Measurements from ENCODE around the gene OGFR.

Gene OGFR

DNA sequence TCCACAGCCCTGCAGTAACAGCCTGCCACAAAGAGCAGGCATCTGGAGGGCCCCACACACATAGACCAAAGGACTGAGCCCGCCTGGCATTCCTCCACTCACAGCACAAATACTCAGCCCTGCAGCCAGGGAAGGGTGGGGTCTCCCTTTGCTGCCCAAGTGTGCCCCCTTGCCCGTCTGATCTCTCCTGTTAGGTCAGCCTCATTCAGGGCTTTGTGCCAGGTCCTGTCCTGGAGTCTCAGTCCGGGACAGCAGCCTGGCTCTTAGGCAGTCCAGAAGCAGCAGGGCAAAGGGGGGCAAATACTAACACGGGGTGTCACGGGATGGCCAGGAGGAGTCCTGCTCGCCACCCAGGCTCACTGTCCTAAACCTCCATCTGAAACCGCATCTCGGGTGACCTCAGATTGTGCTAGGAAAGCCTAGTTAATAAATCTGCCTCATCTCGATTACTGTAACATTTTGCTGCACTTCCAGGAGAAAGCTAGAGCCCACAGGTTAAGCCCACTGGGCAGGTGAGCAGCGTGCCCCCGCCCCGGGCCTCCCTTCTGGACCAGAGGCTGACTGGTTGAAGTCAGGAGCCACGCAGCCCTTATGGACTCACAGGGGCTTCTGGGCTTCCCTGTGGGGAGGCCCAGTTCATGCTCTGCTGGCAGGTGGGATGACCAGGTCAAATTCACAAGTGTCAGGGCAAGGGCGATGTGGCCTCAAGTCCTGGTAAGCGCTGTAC, 3.2 kb upstream of the OGFR start:
- no peak for FAIRE-seq

DNA sequence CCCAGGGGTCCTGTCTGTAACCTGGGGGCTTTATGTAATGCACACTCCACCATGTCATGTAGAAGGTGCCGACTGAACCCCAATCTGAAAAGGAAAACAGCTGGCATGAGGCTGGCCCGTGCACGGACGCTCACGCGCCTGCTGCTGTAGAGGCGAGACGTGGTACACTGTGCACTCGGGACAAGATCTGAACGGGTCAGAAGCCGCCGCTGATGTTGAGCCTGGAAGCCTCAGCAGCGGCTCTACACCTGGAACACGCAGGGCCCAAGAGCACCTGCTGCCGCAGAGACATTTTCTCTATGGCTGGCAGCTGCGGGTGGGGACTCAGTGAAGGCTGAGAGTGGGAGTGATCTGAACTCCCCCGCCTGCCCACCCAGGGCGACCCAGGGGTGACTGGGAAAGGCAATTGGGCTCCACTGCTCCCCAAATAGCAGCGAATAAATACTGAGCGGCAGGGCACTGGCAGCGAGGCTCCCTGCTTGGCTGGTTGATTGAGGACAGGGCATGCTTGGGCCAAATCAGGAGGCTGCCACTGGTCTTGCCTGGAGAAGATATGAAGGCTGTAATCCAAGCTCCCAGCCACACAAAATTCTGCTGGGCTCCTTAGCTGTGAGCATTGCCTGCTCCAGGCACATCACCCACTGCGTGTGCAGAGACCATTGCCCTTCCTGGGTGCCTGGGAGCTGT, 2.5 kb upstream of the OGFR start:
- FAIRE-seq, result no peak

DNA sequence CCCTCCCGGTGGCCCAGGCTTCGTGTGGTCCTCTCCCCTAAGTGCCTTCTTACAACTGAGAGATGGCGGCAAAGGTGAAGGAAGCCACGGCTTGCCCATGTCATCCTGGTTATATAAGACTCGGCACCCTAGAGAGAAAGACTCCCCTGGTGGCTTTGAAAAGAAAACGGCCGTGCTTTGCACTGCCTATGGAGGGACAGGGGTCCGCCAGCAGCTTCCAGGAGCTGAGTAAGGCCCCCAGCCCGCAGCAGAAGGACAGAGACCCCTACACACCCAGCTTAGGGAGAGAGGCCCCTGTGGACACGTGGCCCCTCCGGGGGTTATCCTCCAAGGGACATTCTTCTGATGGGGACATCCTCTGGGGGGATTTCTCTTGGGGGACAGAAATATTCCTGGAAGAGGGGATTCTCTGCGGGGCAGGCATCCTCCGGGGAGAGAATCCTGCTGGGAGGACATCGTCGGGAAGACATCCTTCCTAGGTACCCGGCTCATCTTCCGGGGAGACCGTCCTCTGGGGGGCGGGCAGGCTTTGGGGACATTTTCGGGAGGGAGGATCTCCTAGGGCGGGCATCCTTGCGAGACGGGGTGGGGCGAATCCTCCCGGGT, 511 bp upstream of the OGFR start:
- no peak for FAIRE-seq

DNA sequence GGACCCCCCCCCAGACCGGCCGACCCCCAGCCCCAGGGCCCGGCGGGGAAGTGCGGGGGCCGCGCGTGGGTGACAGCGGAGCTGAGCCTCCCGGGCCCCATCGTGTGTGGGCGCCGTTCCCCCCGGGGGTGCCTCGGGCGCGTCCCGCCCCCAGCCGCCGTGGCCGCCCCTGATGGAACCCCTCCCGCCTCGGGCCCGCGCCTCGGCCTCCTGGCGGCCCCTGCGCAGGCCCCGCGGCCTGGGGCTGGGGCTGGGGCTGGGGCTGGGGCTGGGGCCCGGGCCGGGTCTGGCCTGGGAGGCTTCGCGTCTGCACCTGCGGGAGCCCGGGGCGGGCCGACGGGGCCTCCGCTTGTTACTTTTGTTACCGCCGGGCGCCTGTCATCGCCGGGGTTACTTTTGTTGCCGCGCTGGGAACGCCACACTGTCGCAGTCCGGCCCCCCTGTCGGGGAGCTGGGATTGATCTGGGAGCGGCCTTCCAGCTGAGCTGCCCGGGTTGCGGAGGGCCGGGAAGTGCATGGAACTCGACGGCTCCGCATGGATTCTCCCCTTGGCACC, 598 bp downstream of the OGFR start:
- no peak for FAIRE-seq

DNA sequence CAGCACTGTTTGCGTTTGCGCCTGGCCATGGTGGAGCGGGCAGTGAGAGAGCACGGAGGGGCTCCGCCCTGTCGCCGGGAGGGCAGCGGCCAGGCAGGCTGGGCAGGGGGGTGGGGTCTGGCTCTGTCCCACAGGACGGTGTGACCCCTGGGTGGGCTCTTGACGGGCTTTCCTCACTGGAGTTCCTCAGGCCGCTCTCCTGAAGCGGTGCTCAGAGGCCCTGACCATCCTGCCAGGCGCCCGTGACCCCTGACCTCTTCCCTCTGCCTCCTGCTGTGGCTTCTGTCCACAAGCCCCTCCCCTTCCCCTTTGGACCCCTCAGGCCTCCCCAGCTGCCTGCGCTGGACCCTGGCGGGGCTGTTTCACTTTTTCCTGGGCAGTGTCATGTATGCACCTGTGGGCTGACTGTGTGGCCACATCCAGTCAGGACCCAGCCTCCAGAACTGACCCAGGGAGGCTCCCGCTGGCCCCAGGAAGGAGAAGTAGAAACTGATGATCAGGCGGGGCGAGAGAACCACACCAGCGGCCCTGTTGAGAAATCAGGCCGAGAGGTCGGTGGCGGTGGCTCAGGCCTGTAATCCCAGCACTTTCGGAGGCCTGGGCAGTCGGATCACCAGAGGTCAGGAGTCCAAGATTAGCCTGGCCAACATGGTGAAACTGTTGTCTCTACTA, 1.2 kb downstream of the OGFR start:
- FAIRE-seq, result no peak

DNA sequence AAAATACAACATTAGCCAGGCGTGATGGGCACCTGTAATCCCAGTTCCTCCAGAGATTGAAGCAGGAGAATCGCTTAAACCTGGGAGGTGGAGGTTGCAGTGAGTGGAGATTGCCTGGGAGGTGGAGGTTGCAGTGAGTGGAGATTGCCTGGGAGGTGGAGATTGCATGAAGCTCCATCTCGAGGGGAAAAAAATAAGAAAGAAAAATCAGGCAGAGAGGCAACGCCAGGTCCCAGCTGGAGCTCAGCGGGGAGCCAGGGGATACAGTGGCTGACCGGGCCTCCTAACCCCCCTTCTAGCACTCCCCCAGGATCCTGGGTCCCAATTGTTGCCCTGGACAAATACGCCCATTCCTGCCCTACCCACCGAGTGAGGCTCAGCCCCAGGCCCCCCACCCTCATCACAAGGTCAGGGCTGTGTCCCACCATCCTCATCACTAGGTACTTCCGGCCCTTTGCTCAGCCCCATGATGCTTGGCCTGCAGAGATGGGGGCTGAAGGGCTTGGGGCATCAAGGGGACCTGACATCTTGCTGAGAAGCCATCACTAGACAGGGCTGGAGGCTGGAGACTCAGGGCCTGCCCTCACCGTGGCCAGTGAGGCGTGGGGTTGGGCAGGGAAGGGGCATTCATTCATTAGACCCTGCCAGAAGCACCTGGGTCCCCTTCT, 1.9 kb downstream of the OGFR start:
- FAIRE-seq, result no peak

DNA sequence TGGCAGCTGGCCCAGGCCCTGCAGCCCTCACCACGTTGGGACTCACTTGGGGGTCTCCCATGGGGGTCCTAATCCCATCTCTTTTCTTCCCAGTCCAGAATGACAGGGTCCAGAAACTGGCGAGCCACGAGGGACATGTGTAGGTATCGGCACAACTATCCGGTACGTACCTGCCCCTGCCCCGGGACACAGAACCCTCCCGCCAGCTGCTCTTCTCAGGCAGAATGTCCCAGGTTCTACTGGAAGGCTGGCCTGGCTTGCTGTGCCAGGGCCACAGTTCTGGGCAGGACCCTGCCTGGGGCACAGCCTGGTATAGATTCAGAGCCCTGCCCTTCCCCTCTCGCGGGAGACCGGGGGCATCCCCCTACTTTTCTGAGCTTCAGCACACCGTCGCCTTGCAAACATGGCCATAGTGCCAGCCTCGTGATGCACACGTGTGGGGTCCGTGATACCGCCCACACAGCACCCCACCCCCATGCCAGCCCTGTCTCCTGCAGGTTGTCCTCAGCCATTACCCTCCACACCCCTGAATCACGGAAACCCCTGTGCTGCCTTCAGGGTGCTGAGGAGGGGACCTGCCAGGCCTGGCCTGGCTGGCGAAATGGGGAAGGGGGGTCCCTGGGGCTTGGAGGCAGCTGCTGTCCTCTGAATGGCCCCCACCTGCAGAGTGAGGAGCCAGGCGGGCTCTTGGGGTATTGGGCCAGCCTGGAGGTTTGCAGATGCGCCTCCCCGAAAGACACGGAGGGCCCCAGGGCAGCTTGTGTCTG, 3.0 kb downstream of the OGFR start:
- FAIRE-seq, result no peak

DNA sequence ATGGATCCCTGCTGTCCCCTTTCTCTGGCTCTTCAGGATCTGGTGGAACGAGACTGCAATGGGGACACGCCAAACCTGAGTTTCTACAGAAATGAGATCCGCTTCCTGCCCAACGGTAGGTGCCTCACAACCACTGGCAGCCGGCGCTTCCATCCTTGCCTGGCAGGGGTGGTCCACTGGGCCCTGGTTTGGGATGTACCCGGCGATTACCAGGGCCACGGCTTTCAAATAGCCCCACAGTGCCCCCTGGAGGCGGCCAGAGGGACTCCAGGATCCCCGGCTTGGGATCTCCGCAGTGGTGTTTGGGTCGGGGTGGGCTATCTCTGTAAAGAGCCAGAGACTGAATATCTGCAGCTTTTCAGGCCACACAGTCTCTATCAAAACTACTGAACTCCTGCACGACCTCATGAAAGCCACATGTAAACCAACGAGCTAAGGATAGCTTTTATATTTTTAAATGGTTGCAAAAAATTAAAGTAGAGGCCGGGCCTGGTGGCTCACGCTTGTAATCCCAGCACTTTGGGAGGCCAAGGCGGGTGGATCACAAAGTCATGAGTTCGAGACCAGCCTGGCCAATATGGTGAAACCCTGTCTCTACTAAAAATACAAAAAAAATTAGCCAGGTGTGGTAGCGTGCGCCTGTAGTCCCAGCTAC, 3.7 kb downstream of the OGFR start:
- no peak for FAIRE-seq

DNA sequence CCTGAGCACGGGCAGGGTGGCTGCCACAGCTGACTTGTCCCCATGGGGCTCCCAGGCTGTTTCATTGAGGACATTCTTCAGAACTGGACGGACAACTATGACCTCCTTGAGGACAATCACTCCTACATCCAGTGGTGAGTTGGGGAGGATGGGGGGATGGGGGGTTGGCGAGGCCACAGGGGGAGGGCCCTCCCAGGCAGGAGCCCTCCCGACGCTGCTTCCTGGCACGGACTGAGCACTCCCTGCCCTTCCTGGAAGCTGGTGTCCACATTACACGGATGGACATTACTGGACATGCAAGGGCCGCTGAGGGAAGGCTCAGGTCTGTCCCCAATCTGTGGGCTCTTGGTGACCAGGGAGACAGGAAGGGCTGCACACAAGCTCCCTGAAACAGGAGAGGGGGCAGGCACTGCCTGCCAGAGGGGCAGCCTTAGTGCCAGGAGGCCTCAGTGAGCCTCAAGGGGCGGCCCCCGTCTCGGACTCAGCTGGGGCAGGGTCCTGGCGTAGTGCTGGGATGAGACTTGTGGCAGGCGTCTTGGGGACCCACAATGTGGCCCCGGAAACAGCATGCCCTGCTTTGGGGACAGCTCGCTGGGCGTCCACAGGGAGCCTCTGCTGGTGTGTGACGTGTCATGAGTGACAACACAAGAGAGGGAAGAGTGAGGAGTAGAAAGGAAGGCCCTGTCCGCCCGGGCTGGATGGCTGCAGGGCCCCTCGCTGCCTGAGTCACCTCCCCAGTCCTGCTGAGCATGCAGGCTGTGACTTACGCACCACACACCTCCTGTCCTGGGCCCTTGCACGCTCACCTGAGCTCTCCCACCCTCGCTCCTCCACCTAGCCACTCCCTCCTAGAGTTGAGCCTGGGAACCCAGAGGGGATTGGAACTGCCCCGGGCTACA, 5.1 kb downstream of the OGFR start:
- FAIRE-seq, result no peak

DNA sequence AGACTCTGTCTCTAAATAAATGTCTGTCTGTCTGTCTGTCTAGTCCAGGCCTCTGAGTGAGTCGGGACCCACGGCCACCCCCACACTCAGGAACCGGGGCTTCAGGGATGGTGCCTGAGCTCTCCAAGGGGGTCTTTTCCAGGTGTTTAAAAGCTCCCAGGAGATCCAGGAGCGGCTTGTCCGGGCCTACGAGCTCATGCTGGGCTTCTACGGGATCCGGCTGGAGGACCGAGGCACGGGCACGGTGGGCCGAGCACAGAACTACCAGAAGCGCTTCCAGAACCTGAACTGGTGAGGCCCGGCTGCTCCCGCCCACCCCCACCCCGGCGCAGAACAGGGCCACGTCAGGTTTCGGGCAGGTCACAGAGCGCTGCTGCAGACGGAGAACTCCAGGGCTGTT, 6.7 kb downstream of the OGFR start:
- no peak for FAIRE-seq

DNA sequence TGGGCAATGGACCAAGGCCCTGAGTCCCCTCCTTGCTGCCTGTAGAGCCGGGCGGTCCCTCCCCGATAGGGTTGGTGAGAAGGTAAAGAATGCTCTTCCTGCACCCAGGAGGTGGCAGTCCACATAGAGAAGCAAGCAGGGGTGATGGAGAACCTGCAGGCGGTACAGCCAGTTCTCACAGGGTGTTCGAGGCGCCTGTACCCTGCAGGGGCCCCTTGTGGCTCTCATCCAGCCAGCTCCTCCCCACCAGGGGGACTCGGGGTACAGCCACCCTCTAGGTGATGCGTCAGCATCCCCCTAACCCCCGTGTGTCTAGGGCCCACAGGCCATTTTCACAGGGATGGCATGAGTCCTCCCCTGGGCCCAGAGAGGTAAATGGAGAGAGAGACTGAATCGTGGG, 7.1 kb downstream of the OGFR start:
- no peak for FAIRE-seq

DNA sequence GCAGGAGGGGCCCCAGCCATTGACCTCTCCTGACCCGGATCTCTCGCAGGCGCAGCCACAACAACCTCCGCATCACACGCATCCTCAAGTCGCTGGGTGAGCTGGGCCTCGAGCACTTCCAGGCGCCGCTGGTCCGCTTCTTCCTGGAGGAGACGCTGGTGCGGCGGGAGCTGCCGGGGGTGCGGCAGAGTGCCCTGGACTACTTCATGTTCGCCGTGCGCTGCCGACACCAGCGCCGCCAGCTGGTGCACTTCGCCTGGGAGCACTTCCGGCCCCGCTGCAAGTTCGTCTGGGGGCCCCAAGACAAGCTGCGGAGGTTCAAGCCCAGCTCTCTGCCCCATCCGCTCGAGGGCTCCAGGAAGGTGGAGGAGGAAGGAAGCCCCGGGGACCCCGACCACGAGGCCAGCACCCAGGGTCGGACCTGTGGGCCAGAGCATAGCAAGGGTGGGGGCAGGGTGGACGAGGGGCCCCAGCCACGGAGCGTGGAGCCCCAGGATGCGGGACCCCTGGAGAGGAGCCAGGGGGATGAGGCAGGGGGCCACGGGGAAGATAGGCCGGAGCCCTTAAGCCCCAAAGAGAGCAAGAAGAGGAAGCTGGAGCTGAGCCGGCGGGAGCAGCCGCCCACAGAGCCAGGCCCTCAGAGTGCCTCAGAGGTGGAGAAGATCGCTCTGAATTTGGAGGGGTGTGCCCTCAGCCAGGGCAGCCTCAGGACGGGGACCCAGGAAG, 7.7 kb downstream of the OGFR start:
- no peak for FAIRE-seq

DNA sequence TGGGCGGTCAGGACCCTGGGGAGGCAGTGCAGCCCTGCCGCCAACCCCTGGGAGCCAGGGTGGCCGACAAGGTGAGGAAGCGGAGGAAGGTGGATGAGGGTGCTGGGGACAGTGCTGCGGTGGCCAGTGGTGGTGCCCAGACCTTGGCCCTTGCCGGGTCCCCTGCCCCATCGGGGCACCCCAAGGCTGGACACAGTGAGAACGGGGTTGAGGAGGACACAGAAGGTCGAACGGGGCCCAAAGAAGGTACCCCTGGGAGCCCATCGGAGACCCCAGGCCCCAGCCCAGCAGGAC, 8.2 kb downstream of the OGFR start:
- FAIRE-seq, result no peak

DNA sequence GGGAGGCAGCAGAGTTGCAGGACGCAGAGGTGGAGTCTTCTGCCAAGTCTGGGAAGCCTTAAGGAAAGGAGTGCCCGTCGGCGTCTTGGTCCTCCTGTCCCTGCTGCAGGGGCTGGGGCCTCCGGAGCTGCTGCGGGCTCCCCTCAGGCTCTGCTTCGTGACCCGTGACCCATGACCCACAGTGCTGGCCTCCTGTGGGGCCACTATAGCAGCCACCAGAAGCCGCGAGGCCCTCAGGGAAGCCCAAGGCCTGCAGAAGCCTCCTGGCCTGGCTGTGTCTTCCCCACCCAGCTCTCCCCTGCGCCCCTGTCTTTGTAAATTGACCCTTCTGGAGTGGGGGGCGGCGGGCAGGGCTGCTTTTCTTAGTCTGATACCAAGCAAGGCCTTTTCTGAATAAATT, 9.0 kb downstream of the OGFR start:
- FAIRE-seq, result no peak

DNA sequence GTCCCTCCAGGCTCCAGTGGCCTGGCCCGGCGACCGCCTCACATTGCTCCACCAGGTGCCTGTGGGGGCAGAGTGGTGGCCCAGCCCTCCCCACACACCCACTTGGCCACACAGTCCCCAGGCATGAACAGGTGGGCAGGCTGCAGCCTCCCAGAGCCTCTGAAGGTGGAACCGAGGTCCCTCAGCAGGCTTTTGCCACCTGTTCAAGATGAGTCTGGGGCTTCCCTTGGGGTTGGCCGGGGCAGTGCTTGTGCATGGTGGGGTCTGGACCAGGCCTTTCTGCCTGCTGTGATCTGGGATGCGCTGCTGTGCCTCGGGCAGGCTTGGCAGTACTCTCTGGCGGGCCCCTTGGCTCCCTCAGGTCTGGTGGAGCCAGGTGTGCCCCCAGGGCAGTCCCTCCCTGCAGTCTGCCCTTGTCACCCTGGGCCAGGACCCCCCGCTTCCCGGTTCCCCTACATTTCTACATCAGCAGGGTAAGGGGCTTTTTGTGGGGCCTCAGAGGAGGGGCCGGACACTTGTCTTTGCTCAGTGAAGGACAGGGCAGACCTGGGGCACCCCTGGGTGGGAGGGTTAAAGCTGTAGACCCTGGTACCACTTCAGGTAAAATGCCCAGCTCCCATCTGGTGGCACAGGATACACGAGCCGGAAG, 9.5 kb downstream of the OGFR start:
- no peak for FAIRE-seq

DNA sequence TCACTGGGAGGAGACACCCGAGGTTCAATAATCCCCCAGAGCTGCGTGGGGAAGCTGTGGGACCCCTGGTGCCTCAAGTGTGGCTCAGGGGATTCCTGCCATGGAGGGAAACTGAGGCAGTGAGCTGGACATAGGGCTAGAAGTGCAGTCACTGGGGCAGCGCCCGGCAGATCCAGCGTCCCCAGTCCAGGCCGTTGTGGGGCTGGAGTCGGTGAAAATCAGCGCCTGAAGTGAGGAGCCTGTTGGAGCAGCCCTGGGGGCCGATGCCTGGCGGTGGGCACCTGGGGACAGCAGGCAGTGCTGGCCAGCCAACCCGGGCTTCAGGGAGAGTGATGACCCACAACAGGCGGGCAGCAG, 10.1 kb downstream of the OGFR start:
- FAIRE-seq, result no peak

DNA sequence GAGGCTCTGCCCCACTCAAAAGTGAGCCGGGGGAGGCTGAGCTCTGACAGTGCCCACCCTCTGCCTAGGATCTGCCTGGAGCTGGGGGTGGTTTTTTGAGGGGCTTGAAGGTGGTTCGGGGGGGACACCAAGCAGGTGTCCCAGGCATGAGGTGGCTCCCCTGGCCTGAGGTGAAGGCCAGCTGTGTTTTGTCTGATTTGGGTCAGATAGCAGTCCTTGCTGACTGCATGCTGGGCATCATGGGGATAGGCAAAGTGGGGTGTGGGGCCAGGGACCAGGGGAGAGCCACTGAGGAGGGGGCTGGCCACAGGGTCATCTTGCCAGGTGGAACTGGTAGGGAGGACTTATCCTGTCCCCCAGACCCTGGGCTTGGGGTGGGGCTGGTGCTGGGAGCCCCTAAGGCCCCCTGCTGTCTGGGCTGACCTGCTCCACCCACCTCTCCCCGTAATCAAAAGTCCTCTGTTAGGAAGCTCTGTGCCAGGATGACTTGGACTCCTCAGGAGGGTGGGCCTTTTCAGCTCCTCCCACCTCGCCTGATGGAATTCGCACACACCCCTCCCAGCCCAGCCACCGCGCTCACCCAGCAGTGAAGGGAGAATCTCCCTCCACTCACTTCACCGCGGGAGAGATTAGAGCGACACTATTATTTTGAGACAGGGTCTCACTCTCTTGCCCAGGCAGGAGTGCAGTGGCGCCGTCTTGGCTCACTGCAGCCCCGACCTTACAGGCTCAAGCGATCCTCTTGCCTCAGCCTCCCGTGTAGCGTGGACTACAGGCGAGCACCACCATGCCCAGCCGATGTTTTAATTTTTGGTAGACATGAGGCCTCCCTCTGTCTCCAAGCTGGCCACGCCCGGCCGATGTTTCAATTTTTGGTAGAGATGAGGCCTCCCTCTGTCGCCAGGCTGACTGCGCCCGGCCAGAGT, 10.7 kb downstream of the OGFR start:
- FAIRE-seq, result no peak

All from islet of Langerhans (tissue), 1 donor.